Type B pancreatic cell (in vitro differentiated cells): ENCODE measurements around the gene CHST8. TPM values are rescaled to one million over a fixed set of nuclear protein-coding genes. Genes with fewer than 3 reads are reported as not detected.

Experiments used
- DNase-seq: peaks from one replicate; pipeline ENCODE4 v3.0.0; 2021; ENCODE audit warnings: mixed read lengths; ENCODE audit not compliant: unreplicated experiment; ENCODE audit errors: extremely low spot score
- H3K27ac Mint-ChIP-seq: 2 replicates; pipeline ENCODE4 v1.8.0; 2021; ENCODE audit warnings: mild to moderate bottlenecking, mixed read lengths
- H3K27me3 Mint-ChIP-seq: 2 replicates; pipeline ENCODE4 v1.8.0; 2021; ENCODE audit warnings: mixed read lengths
- H3K36me3 Mint-ChIP-seq: 2 replicates; pipeline ENCODE4 v1.8.0; 2021; ENCODE audit warnings: mixed read lengths
- H3K4me1 Mint-ChIP-seq: one replicate; pipeline ENCODE4 v1.8.0; 2021; ENCODE audit warnings: mixed read lengths; ENCODE audit not compliant: unreplicated experiment
- H3K4me3 Mint-ChIP-seq: 2 replicates; pipeline ENCODE4 v1.8.0; 2021; ENCODE audit warnings: mild to moderate bottlenecking, mixed read lengths
- H3K9me3 Mint-ChIP-seq: 2 replicates; pipeline ENCODE4 v1.8.0; 2021; ENCODE audit warnings: mixed read lengths
- total RNA-seq: library from RNA; stranded (reverse); gene quantifications from 2 replicates; pipeline ENCODE4 v1.2.1, GENCODE V29; 2021; ENCODE audit warnings: low replicate concordance
- TF ChIP-seq, protein P1 (sequence below): fragments of 200-600 bp; sonication (generic); conservative IDR thresholded peaks from 2 replicates; pipeline ENCODE4 v1.5.0; 2021; ENCODE audit warnings: antibody characterized with exemption, mild to moderate bottlenecking

The CHST8 gene
- total RNA-seq, 1 donor from 2014 or later, result 5.7 TPM

- Mint-ChIP-seq H3K4me1 (no peaks in the 10 kb centered on the region), H3K9me3 (peaks cover 5% of the 10 kb centered on the region), H3K4me3 (no peak overlapping the region), H3K27ac (no peak overlapping the region), H3K36me3 (no peaks in the 10 kb centered on the region), H3K27me3 (peaks cover 7% of the 10 kb centered on the region)
- no peak for DNase-seq
- TF ChIP-seq, protein P1, sequence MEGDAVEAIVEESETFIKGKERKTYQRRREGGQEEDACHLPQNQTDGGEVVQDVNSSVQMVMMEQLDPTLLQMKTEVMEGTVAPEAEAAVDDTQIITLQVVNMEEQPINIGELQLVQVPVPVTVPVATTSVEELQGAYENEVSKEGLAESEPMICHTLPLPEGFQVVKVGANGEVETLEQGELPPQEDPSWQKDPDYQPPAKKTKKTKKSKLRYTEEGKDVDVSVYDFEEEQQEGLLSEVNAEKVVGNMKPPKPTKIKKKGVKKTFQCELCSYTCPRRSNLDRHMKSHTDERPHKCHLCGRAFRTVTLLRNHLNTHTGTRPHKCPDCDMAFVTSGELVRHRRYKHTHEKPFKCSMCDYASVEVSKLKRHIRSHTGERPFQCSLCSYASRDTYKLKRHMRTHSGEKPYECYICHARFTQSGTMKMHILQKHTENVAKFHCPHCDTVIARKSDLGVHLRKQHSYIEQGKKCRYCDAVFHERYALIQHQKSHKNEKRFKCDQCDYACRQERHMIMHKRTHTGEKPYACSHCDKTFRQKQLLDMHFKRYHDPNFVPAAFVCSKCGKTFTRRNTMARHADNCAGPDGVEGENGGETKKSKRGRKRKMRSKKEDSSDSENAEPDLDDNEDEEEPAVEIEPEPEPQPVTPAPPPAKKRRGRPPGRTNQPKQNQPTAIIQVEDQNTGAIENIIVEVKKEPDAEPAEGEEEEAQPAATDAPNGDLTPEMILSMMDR, result no peak
These were observed 97.0 kb downstream of the CHST8 start for GRCh38 chr19:33718651-33719254.

- Mint-ChIP-seq H3K4me1 (no peaks in the 10 kb centered on the region), H3K27ac (no peak overlapping the region), H3K36me3 (no peaks in the 10 kb centered on the region), H3K4me3 (no peak overlapping the region), H3K9me3 (peaks cover 5% of the 10 kb centered on the region), H3K27me3 (peaks cover 7% of the 10 kb centered on the region)
- TF ChIP-seq, protein P1, result no peak
- no peak for DNase-seq
These were observed 97.8 kb downstream of the CHST8 start for GRCh38 chr19:33719366-33720154.

- TF ChIP-seq, protein P1, result no peak
- H3K9me3 Mint-ChIP-seq, result peaks cover 5% of the 10 kb centered on the region
- no peak overlapping the region for H3K27ac Mint-ChIP-seq
- H3K36me3 Mint-ChIP-seq, result no peaks in the 10 kb centered on the region
- no peaks in the 10 kb centered on the region for H3K4me1 Mint-ChIP-seq
- no peak for DNase-seq
- peaks cover 7% of the 10 kb centered on the region for H3K27me3 Mint-ChIP-seq
- no peak overlapping the region for H3K4me3 Mint-ChIP-seq
These were observed 98.4 kb downstream of the CHST8 start for GRCh38 chr19:33720155-33720493.

DNA sequence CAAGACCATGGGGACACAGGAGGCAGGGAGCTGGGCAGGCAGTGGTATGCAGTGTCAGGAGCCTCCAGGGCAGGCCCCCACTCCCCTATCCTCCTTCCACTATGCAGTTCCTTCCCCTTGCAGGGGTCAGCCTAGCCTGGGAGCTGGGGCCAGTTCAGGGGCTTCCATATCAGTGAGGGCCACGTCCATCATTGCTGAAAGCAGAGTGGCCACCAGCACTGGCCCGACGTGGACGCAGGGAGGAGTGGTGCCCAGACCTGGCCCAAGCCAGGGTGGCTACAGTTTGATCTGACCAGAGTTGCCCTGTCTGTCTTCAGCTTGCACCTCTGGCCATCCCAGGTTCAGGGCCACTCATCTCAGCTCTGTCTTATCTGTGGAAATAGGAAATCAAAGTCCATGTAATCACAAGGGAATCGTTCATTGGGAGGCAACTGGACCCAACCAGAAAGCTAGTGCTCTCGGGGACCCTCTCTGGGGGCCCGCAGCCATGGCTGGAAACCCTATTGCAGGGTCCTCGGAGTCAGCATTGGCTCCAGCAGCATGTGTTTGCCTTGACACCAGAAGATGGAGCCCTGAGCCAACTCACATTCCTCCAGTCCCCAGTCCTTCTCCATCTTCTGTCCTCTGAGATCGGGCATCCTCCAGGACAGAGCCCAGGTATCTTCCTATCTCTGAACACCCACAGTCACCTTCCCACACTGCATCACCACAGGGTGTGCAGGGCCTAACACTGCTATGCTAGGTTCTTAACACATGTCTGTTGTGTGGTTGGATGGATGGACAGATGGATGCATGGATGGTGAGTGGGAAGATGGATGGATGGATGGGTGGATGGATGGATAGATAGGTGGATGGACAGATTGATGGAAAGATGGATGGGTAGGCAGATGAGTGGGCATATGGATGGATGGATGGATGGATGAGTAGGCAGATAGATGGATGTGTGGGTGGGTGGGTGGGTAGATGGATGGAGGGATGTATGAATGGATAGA is 99.2 kb downstream of the CHST8 start:
- DNase-seq, result no peak
- TF ChIP-seq, protein P1, result peak; percentile 37
- no peak overlapping the region for H3K4me3 Mint-ChIP-seq
- peaks cover 14% of the 10 kb centered on the region for H3K27me3 Mint-ChIP-seq
- no peaks in the 10 kb centered on the region for H3K4me1 Mint-ChIP-seq
- H3K36me3 Mint-ChIP-seq, result no peaks in the 10 kb centered on the region
- H3K9me3 Mint-ChIP-seq, result peaks cover 4% of the 10 kb centered on the region
- H3K27ac Mint-ChIP-seq, result no peak overlapping the region

GRCh38 chr19:33721735-33722297 is 100.1 kb downstream of the CHST8 start:
- H3K36me3 Mint-ChIP-seq, result no peaks in the 10 kb centered on the region
- H3K9me3 Mint-ChIP-seq, result no peaks in the 10 kb centered on the region
- H3K27ac Mint-ChIP-seq, result no peak overlapping the region
- peaks cover 14% of the 10 kb centered on the region for H3K27me3 Mint-ChIP-seq
- DNase-seq, result no peak
- TF ChIP-seq, protein P1, result no peak
- H3K4me3 Mint-ChIP-seq, result no peak overlapping the region
- H3K4me1 Mint-ChIP-seq, result no peaks in the 10 kb centered on the region
